Measurements from ENCODE around the gene STAMBP.

GRCh38 chr2:73823916-73824523 lies 4.7 kb upstream of the STAMBP start:
- TF ChIP-seq CTCF (IDR thresholded peaks at IDR 0.05; ENCODE audit: low read depth, low read length) (peak; percentile 88), POLR2A (IDR thresholded peaks at IDR 0.05; ENCODE audit: extremely low read depth, insufficient read length) (no peak), MYC (IDR thresholded peaks at IDR 0.05; ENCODE audit: low read depth, low read length) (no peak)
- TF ChIP-seq, protein P1, sequence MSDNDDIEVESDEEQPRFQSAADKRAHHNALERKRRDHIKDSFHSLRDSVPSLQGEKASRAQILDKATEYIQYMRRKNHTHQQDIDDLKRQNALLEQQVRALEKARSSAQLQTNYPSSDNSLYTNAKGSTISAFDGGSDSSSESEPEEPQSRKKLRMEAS (IDR thresholded peaks at IDR 0.05; ENCODE audit: low read depth, low read length) = no peak

All from NB4 (cell line).